H9 (cell line): ENCODE data around the gene MRPL9. TPM values are rescaled to one million over a fixed set of nuclear protein-coding genes. Genes with fewer than 3 reads are reported as not detected.
"Not testable (repeated sequence)": the region's sequence is repeated elsewhere in the genome, so short reads cannot be mapped to it uniquely, and the experiment has no call there.

Experiments used
- DNase-seq: peaks from one replicate; pipeline ENCODE4 v3.0.0-alpha.2; 2017
- H2AFZ ChIP-seq: one replicate; pipeline ENCODE4 v1.6.1; 2013; ENCODE audit warnings: mild to moderate bottlenecking, low read length, control low read depth, moderate library complexity
- H2AK5ac ChIP-seq: 2 replicates; pipeline ENCODE4 v1.6.1; 2013; ENCODE audit warnings: low read length, control low read depth, mixed read lengths; ENCODE audit not compliant: insufficient read length
- H2BK120ac ChIP-seq: one replicate; pipeline ENCODE4 v1.6.1; 2013; ENCODE audit warnings: low read depth, mild to moderate bottlenecking, low read length, control low read depth, inconsistent platforms; ENCODE audit not compliant: poor library complexity, severe bottlenecking
- H2BK12ac ChIP-seq: 2 replicates; pipeline ENCODE4 v1.6.1; 2013; ENCODE audit warnings: low read length, control low read depth, mixed read lengths, low read depth; ENCODE audit not compliant: insufficient read length
- H2BK15ac ChIP-seq: 2 replicates; pipeline ENCODE4 v1.6.1; 2013; ENCODE audit warnings: low read depth, low read length, control low read depth
- H2BK20ac ChIP-seq: one replicate; pipeline ENCODE4 v1.6.1; 2013; ENCODE audit warnings: low read depth, mild to moderate bottlenecking, low read length, control low read depth, inconsistent platforms; ENCODE audit not compliant: poor library complexity, severe bottlenecking
- H2BK5ac ChIP-seq: 2 replicates; pipeline ENCODE4 v1.6.1; 2013; ENCODE audit warnings: low read length, control low read depth, mixed read lengths; ENCODE audit not compliant: insufficient read length
- H3K14ac ChIP-seq: 2 replicates; pipeline ENCODE4 v1.6.1; 2013; ENCODE audit warnings: low read length, control low read depth; ENCODE audit not compliant: insufficient read depth
- H3K18ac ChIP-seq: 2 replicates; pipeline ENCODE4 v1.6.1; 2013; ENCODE audit warnings: low read depth, mild to moderate bottlenecking, mixed read lengths, low read length, control low read depth; ENCODE audit not compliant: insufficient read length
- H3K23ac ChIP-seq: 2 replicates; pipeline ENCODE4 v1.6.1; 2013; ENCODE audit warnings: low read length, control low read depth, mixed read lengths, low read depth; ENCODE audit not compliant: insufficient read length
- H3K23me2 ChIP-seq: 2 replicates; pipeline ENCODE4 v1.6.1; 2013; ENCODE audit warnings: low read depth, mild to moderate bottlenecking, mixed read lengths, low read length, control low read depth; ENCODE audit not compliant: insufficient read length, poor library complexity, severe bottlenecking
- H3K27ac ChIP-seq: 2 replicates; pipeline ENCODE4 v1.5.1; 2013; ENCODE audit warnings: low read length, control low read depth, mixed read lengths, low read depth; ENCODE audit not compliant: insufficient read length
- H3K27me3 ChIP-seq: 2 replicates; pipeline ENCODE4 v1.6.1; 2013; ENCODE audit warnings: low read length, control low read depth, inconsistent platforms; ENCODE audit not compliant: insufficient read depth
- H3K4ac ChIP-seq: 2 replicates; pipeline ENCODE4 v1.6.1; 2013; ENCODE audit warnings: low read depth, mild to moderate bottlenecking, control low read depth, inconsistent platforms, low read length, moderate library complexity
- H3K4me1 ChIP-seq: 2 replicates; pipeline ENCODE4 v1.6.1; 2013; ENCODE audit warnings: low read length, control low read depth, inconsistent platforms; ENCODE audit not compliant: insufficient read depth
- H3K4me2 ChIP-seq: 2 replicates; pipeline ENCODE4 v1.6.1; 2013; ENCODE audit warnings: low read length, control low read depth, mixed read lengths; ENCODE audit not compliant: insufficient read length, insufficient read depth
- H3K56ac ChIP-seq: 2 replicates; pipeline ENCODE4 v1.6.1; 2013; ENCODE audit warnings: low read depth, mild to moderate bottlenecking, mixed read lengths, low read length, control low read depth; ENCODE audit not compliant: insufficient read length
- H3K79me1 ChIP-seq: 2 replicates; pipeline ENCODE4 v1.6.1; 2013; ENCODE audit warnings: low read depth, mild to moderate bottlenecking, moderate library complexity, low read length, control low read depth, inconsistent platforms; ENCODE audit not compliant: insufficient read depth, poor library complexity, severe bottlenecking
- H3K79me2 ChIP-seq: 2 replicates; pipeline ENCODE4 v1.6.1; 2013; ENCODE audit warnings: low read length, control low read depth, inconsistent platforms; ENCODE audit not compliant: insufficient read depth
- H3K9ac ChIP-seq: 2 replicates; pipeline ENCODE4 v1.6.1; 2013; ENCODE audit warnings: low read length, control low read depth, mixed read lengths; ENCODE audit not compliant: insufficient read length; ENCODE audit errors: extremely low read depth
- H3K9me3 ChIP-seq: one replicate; pipeline ENCODE4 v1.6.1; 2013; ENCODE audit warnings: low read depth, low read length, inconsistent platforms; ENCODE audit not compliant: control insufficient read depth
- H3T11ph ChIP-seq: one replicate; pipeline ENCODE4 v1.6.1; 2013; ENCODE audit warnings: mild to moderate bottlenecking, low read length, control low read depth, inconsistent platforms
- H4K20me1 ChIP-seq: one replicate; pipeline ENCODE4 v1.6.1; 2013; ENCODE audit not compliant: control insufficient read depth, insufficient read length, insufficient read depth
- H4K5ac ChIP-seq: 2 replicates; pipeline ENCODE4 v1.6.1; 2013; ENCODE audit warnings: low read depth, mild to moderate bottlenecking, mixed read lengths, low read length, control low read depth; ENCODE audit not compliant: insufficient read length
- H4K8ac ChIP-seq: replicated peaks from 2 replicates; pipeline ENCODE4 v1.6.1; 2013; ENCODE audit warnings: low read length, control low read depth, mixed read lengths, low read depth; ENCODE audit not compliant: insufficient read length
- H4K91ac ChIP-seq: 2 replicates; pipeline ENCODE4 v1.6.1; 2013; ENCODE audit warnings: low read depth, mild to moderate bottlenecking, moderate library complexity, mixed read lengths, low read length, control low read depth; ENCODE audit not compliant: insufficient read length
- H3K27ac Mint-ChIP-seq, 3 experiments: 2 replicates in 2 of 3; 3 replicates in 1 of 3; pipeline ENCODE4 v1.8.0; 2020 to 2021; ENCODE audit warnings: mixed read lengths in 3 of 3, mild to moderate bottlenecking in 1 of 3, moderate library complexity in 1 of 3
- H3K27me3 Mint-ChIP-seq: 2 replicates; pipeline ENCODE4 v1.8.0; 2021; ENCODE audit warnings: low read depth, mild to moderate bottlenecking, moderate library complexity, mixed read lengths
- H3K36me3 Mint-ChIP-seq, 3 experiments: 2 replicates in 2 of 3; 3 replicates in 1 of 3; pipeline ENCODE4 v1.8.0; 2020 to 2021; ENCODE audit warnings: low read depth in 3 of 3, mixed read lengths in 3 of 3; ENCODE audit not compliant: insufficient read depth in 1 of 3
- H3K4me1 Mint-ChIP-seq, 2 experiments: 2 replicates each; pipeline ENCODE4 v1.8.0; 2020; ENCODE audit warnings: mixed read lengths in 2 of 2
- H3K4me3 Mint-ChIP-seq, 2 experiments: 2 replicates in 1 of 2; 3 replicates in 1 of 2; pipeline ENCODE4 v1.8.0; 2020 to 2021; ENCODE audit warnings: mild to moderate bottlenecking in 2 of 2, mixed read lengths in 2 of 2, moderate library complexity in 1 of 2
- H3K9me3 Mint-ChIP-seq, 2 experiments: 2 replicates in 1 of 2; 3 replicates in 1 of 2; pipeline ENCODE4 v1.8.0; 2020; ENCODE audit warnings: mild to moderate bottlenecking in 2 of 2, mixed read lengths in 2 of 2, moderate library complexity in 1 of 2
- CTCF ChIP-seq: fragments of 200-600 bp; sonication (generic); conservative IDR thresholded peaks from 3 replicates; pipeline ENCODE4 v1.8.0; 2021; ENCODE audit warnings: antibody characterized with exemption, mild to moderate bottlenecking
- WGBS: extraction: QIAGEN DNeasy Blood & Tissue Kit; methylation state at CpG from one replicate; pipeline ENCODE4 v1.1.7; 2013; ENCODE audit warnings: missing lambda C conversion rate, low lambda C conversion rate, mixed read lengths; ENCODE audit not compliant: insufficient read length; ENCODE audit errors: extremely low coverage; 5-methylcytosine and 5-hydroxymethylcytosine counted together
- total RNA-seq: library from RNA; stranded (reverse); gene quantifications from 2 replicates; pipeline ENCODE4 v1.2.1, GENCODE V29; 2021

The MRPL9 gene
- total RNA-seq, 1 experiment from 2014 or later, result 102 TPM

DNA sequence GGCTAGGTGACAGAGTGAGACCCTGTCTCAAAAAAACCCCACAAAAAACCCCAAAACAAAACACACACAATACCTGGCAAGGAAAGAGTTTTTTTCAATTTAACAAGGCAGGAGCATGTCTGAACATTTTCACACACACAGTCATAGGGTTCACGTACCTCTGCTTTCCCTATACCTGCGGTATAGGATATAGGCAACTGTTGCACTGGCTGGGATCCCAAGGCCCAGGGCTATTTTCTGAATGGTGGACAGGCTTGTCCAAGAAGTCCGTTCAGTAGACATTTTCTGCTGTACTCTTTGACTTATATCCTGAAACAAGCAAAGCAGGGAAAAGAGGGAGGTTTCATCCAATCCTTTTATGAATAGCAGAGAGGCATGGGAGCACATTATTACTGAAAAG is 19.4 kb upstream of the MRPL9 start:
- WGBS, result no CpG with 5 or more reads among the region's 3 CpGs
- H3K4me2 ChIP-seq, result no peak overlapping the region

DNA sequence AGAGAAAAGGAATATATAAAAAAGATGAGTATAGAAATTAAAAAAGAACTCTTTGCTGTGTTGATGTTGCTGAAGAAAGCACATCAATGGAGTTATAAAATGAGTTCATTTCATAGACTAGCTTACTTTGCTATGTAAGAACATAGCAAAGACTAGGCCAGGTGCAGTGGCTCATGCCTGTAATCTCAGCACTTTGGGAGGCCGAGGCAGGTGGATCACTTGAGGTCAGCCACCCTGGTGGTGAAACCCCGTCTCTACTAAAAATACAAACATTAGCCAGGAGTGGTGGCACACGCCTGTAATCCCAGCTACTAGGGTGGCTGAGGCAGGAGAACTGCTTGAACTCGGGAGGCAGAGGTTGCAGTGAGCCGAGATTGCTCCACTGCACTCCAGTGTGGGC is 18.7 kb upstream of the MRPL9 start:
- not testable (repeated sequence) for H2AFZ ChIP-seq, H3K4me1 Mint-ChIP-seq, H3K56ac ChIP-seq, H2BK15ac ChIP-seq, H3K23me2 ChIP-seq, H4K5ac ChIP-seq, H2BK5ac ChIP-seq, H3K9ac ChIP-seq, H3K27me3 ChIP-seq, H3K4me1 ChIP-seq, H3K4ac ChIP-seq, H3T11ph ChIP-seq, H3K27ac ChIP-seq, H3K27me3 Mint-ChIP-seq, H3K9me3 Mint-ChIP-seq, H3K79me2 ChIP-seq, H4K20me1 ChIP-seq, H3K14ac ChIP-seq, H3K18ac ChIP-seq, H3K27ac Mint-ChIP-seq, H2BK12ac ChIP-seq, H3K79me1 ChIP-seq, H3K4me2 ChIP-seq, H2AK5ac ChIP-seq, H4K8ac ChIP-seq, H2BK120ac ChIP-seq, H2BK20ac ChIP-seq, H3K23ac ChIP-seq, H4K91ac ChIP-seq, H3K9me3 ChIP-seq, H3K4me3 Mint-ChIP-seq, DNase-seq
- no CpG with 5 or more reads among the region's 5 CpGs for WGBS
- H3K36me3 Mint-ChIP-seq, result peaks cover 4 to 29% (median 23%) of the 10 kb centered on the region in 3 experiments; a peak in 6 of 7 replicates

More for the DNA sequence above, 19.4 kb upstream of the MRPL9 start:
- Histone ChIP-seq H3K27ac (no peak overlapping the region), H3K9me3 (no peaks in the 10 kb centered on the region), H3K4ac (no peak overlapping the region), H3T11ph (no peak overlapping the region), H3K23me2 (no peaks in the 10 kb centered on the region), H3K14ac (no peak overlapping the region), H4K5ac (no peak overlapping the region), H2BK12ac (no peak overlapping the region), H3K56ac (no peak overlapping the region), H3K27me3 (no peaks in the 10 kb centered on the region), H4K91ac (no peak overlapping the region), H2BK5ac (no peak overlapping the region), H2BK15ac (no peak overlapping the region), H3K9ac (no peak overlapping the region), H3K18ac (no peak overlapping the region), H3K79me2 (no peaks in the 10 kb centered on the region), H3K79me1 (no peaks in the 10 kb centered on the region), H3K4me1 (no peaks in the 10 kb centered on the region), H2AFZ (no peak overlapping the region), H3K23ac (no peak overlapping the region), H2BK120ac (no peak overlapping the region), H2AK5ac (no peak overlapping the region), H4K8ac (no peak overlapping the region), H4K20me1 (no peaks in the 10 kb centered on the region), H2BK20ac (no peak overlapping the region)
- no peaks in the 10 kb centered on the region for H3K27me3 Mint-ChIP-seq
- no peaks in the 10 kb centered on the region for H3K4me1 Mint-ChIP-seq
- H3K36me3 Mint-ChIP-seq, result peaks cover 4 to 28% (median 23%) of the 10 kb centered on the region in 3 experiments; a peak in 6 of 7 replicates
- no peak overlapping the region for H3K4me3 Mint-ChIP-seq
- no peak overlapping the region for H3K27ac Mint-ChIP-seq
- no peak for DNase-seq
- no peaks in the 10 kb centered on the region for H3K9me3 Mint-ChIP-seq
- no peak for TF ChIP-seq CTCF
